HCEC 1CT (cell line): Measurements from ENCODE around the gene MARCKS.

Source experiments
- DNase-seq: peaks from one replicate; pipeline ENCODE4 v3.0.0-alpha.2; 2017

The MARCKS gene

GRCh38 chr6:113856625-113857555 lies at the start of gene MARCKS:
TSS of gene MARCKS (plus strand) at chr6:113857345. CDS start at chr6:113857746, 401 bp downstream.
- DNase-seq = peak; percentile 90

GRCh38 chr6:113809826-113810225 lies 47.3 kb upstream of the MARCKS start:
- no peak for DNase-seq

GRCh38 chr6:113813142-113813541 lies 44.0 kb upstream of the MARCKS start:
- peak; percentile 76 for DNase-seq

GRCh38 chr6:113818578-113818977 lies 38.6 kb upstream of the MARCKS start:
- DNase-seq = no peak

GRCh38 chr6:113819169-113819830 lies 37.8 kb upstream of the MARCKS start:
- no peak for DNase-seq

GRCh38 chr6:113820761-113821160 lies 36.4 kb upstream of the MARCKS start:
- no peak for DNase-seq

- no peak for DNase-seq
Observed at GRCh38 chr6:113821445-113821844, 35.7 kb upstream of the MARCKS start.

GRCh38 chr6:113823916-113824315 lies 33.2 kb upstream of the MARCKS start:
- DNase-seq = no peak

- DNase-seq = no peak
Observed at GRCh38 chr6:113824411-113824810, 32.7 kb upstream of the MARCKS start.

GRCh38 chr6:113824866-113825265 lies 32.3 kb upstream of the MARCKS start:
- DNase-seq = no peak

- DNase-seq = no peak
Observed at GRCh38 chr6:113825781-113826180, 31.4 kb upstream of the MARCKS start.

GRCh38 chr6:113828984-113829695 lies 28.0 kb upstream of the MARCKS start:
- DNase-seq = no peak

GRCh38 chr6:113829696-113830045 lies 27.5 kb upstream of the MARCKS start:
- DNase-seq = peak; percentile 67

- no peak for DNase-seq
Observed at GRCh38 chr6:113830140-113830539, 27.0 kb upstream of the MARCKS start.

GRCh38 chr6:113833537-113833936 lies 23.6 kb upstream of the MARCKS start:
- DNase-seq = peak; percentile 76

- DNase-seq = no peak
Observed at GRCh38 chr6:113837170-113837569, 20.0 kb upstream of the MARCKS start.

- no peak for DNase-seq
Observed at GRCh38 chr6:113842165-113842564, 15.0 kb upstream of the MARCKS start.

- DNase-seq = no peak
Observed at GRCh38 chr6:113843500-113844073, 13.6 kb upstream of the MARCKS start.

GRCh38 chr6:113846577-113846976 lies 10.6 kb upstream of the MARCKS start:
- DNase-seq = no peak

GRCh38 chr6:113847447-113847846 lies 9.7 kb upstream of the MARCKS start:
- peak; percentile 44 for DNase-seq

- DNase-seq = no peak
Observed at GRCh38 chr6:113848280-113848679, 8.9 kb upstream of the MARCKS start.

GRCh38 chr6:113848811-113849210 lies 8.3 kb upstream of the MARCKS start:
- DNase-seq = no peak

- no peak for DNase-seq
Observed at GRCh38 chr6:113853252-113853651, 3.9 kb upstream of the MARCKS start.
